Measurements from ENCODE around the gene PRRX1. TPM values are rescaled to one million over a fixed set of nuclear protein-coding genes. Genes with fewer than 3 reads are reported as not detected.
A peak's percentile ranks its signal among the peaks of the same experiment; 100 is the strongest.

PRRX1 gene
- total RNA-seq, 1 donor from 2014 or later: 358 TPM

GRCh38 chr1:170732252-170732588 is 68.3 kb downstream of the PRRX1 start:
- Mint-ChIP-seq H3K4me3 (ENCODE audit: unreplicated experiment) (no peak overlapping the region), H3K36me3 (ENCODE audit: unreplicated experiment) (peaks cover 76% of the 10 kb centered on the region), H3K4me1 (ENCODE audit: unreplicated experiment) (peaks cover 35% of the 10 kb centered on the region), H3K27me3 (ENCODE audit: unreplicated experiment) (no peaks in the 10 kb centered on the region), H3K27ac (ENCODE audit: unreplicated experiment) (peak overlapping the region; percentile 17), H3K9me3 (ENCODE audit: unreplicated experiment) (no peaks in the 10 kb centered on the region)
- DNase-seq (ENCODE audit: extremely low spot score, unreplicated experiment): no peak
- TF ChIP-seq CTCF (IDR thresholded peaks at IDR 0.05): no peak

GRCh38 chr1:170734412-170735175 is 70.7 kb downstream of the PRRX1 start:
- Mint-ChIP-seq H3K27me3 (ENCODE audit: unreplicated experiment) (no peaks in the 10 kb centered on the region), H3K4me3 (ENCODE audit: unreplicated experiment) (no peak overlapping the region), H3K9me3 (ENCODE audit: unreplicated experiment) (no peaks in the 10 kb centered on the region), H3K4me1 (ENCODE audit: unreplicated experiment) (peaks cover 30% of the 10 kb centered on the region), H3K36me3 (ENCODE audit: unreplicated experiment) (peaks cover 84% of the 10 kb centered on the region), H3K27ac (ENCODE audit: unreplicated experiment) (peak overlapping the region; percentile 37)
- no peak for TF ChIP-seq CTCF (IDR thresholded peaks at IDR 0.05)
- no peak for DNase-seq (ENCODE audit: extremely low spot score, unreplicated experiment)

- H3K36me3 Mint-ChIP-seq (ENCODE audit: unreplicated experiment): peaks cover 79% of the 10 kb centered on the region
- peaks cover 30% of the 10 kb centered on the region for H3K4me1 Mint-ChIP-seq (ENCODE audit: unreplicated experiment)
- peaks cover under 1% of the 10 kb centered on the region for H3K9me3 Mint-ChIP-seq (ENCODE audit: unreplicated experiment)
- DNase-seq (ENCODE audit: extremely low spot score, unreplicated experiment): no peak
- no peak overlapping the region for H3K27ac Mint-ChIP-seq (ENCODE audit: unreplicated experiment)
- no peaks in the 10 kb centered on the region for H3K27me3 Mint-ChIP-seq (ENCODE audit: unreplicated experiment)
- H3K4me3 Mint-ChIP-seq (ENCODE audit: unreplicated experiment): no peak overlapping the region
- TF ChIP-seq CTCF (IDR thresholded peaks at IDR 0.05): no peak
Measured at GRCh38 chr1:170735366-170736263, 71.7 kb downstream of the PRRX1 start.

GRCh38 chr1:170739803-170740202 is 75.9 kb downstream of the PRRX1 start:
- peaks cover 45% of the 10 kb centered on the region for H3K36me3 Mint-ChIP-seq (ENCODE audit: unreplicated experiment)
- no peak for TF ChIP-seq CTCF (IDR thresholded peaks at IDR 0.05)
- no peak overlapping the region for H3K4me3 Mint-ChIP-seq (ENCODE audit: unreplicated experiment)
- H3K4me1 Mint-ChIP-seq (ENCODE audit: unreplicated experiment): peaks cover 13% of the 10 kb centered on the region
- H3K9me3 Mint-ChIP-seq (ENCODE audit: unreplicated experiment): peaks cover 16% of the 10 kb centered on the region
- DNase-seq (ENCODE audit: extremely low spot score, unreplicated experiment): no peak
- no peaks in the 10 kb centered on the region for H3K27me3 Mint-ChIP-seq (ENCODE audit: unreplicated experiment)
- no peak overlapping the region for H3K27ac Mint-ChIP-seq (ENCODE audit: unreplicated experiment)

- TF ChIP-seq CTCF (IDR thresholded peaks at IDR 0.05): no peak
- Mint-ChIP-seq H3K4me3 (ENCODE audit: unreplicated experiment) (no peak overlapping the region), H3K27me3 (ENCODE audit: unreplicated experiment) (no peaks in the 10 kb centered on the region), H3K9me3 (ENCODE audit: unreplicated experiment) (peaks cover 16% of the 10 kb centered on the region), H3K27ac (ENCODE audit: unreplicated experiment) (no peak overlapping the region), H3K36me3 (ENCODE audit: unreplicated experiment) (peaks cover 31% of the 10 kb centered on the region), H3K4me1 (ENCODE audit: unreplicated experiment) (no peaks in the 10 kb centered on the region)
- DNase-seq (ENCODE audit: extremely low spot score, unreplicated experiment): no peak
Measured at GRCh38 chr1:170741678-170742077, 77.7 kb downstream of the PRRX1 start.
